Raji (cell line): ENCODE measurements around the gene SIVA1.

Source experiments
- POLR2A ChIP-seq: IDR thresholded peaks from 2 replicates; pipeline ENCODE4 v1.6.1; 2011; ENCODE audit warnings: low read depth, low read length, control low read depth; ENCODE audit not compliant: insufficient read depth

SIVA1 gene

GRCh38 chr14:104739546-104740516 is 13.1 kb upstream of the SIVA1 start:
- no peak for TF ChIP-seq POLR2A

GRCh38 chr14:104741108-104741802 is 11.7 kb upstream of the SIVA1 start:
- no peak for TF ChIP-seq POLR2A

GRCh38 chr14:104741803-104742251 is 11.1 kb upstream of the SIVA1 start:
- no peak for TF ChIP-seq POLR2A

GRCh38 chr14:104742586-104743455 is 10.1 kb upstream of the SIVA1 start:
- no peak for TF ChIP-seq POLR2A

GRCh38 chr14:104743461-104744380 is 9.2 kb upstream of the SIVA1 start:
- TF ChIP-seq POLR2A: no peak

- TF ChIP-seq POLR2A: no peak
Observed at GRCh38 chr14:104744484-104744883, 8.5 kb upstream of the SIVA1 start.

GRCh38 chr14:104745431-104745830 is 7.5 kb upstream of the SIVA1 start:
- no peak for TF ChIP-seq POLR2A

- no peak for TF ChIP-seq POLR2A
Observed at GRCh38 chr14:104746071-104746545, 6.8 kb upstream of the SIVA1 start.

- no peak for TF ChIP-seq POLR2A
Observed at GRCh38 chr14:104746934-104747481, 5.9 kb upstream of the SIVA1 start.

GRCh38 chr14:104747876-104748275 is 5.1 kb upstream of the SIVA1 start:
- TF ChIP-seq POLR2A: no peak

- no peak for TF ChIP-seq POLR2A
Observed at GRCh38 chr14:104749111-104749649, 3.8 kb upstream of the SIVA1 start.

- TF ChIP-seq POLR2A: no peak
Observed at GRCh38 chr14:104750056-104750752, 2.7 kb upstream of the SIVA1 start.
